ENCODE data around the gene CFAP58.
A peak's percentile ranks its signal among the peaks of the same experiment; 100 is the strongest.

CFAP58 gene

GRCh38 chr10:104322416-104322782 is 31.2 kb upstream of the CFAP58 start:
- DNase-seq (ENCODE audit: low read depth in 2 of 2, low spot score in 1 of 2), result no peak

GRCh38 chr10:104323085-104323484 is 30.5 kb upstream of the CFAP58 start:
- DNase-seq (ENCODE audit: low read depth in 2 of 2, low spot score in 1 of 2), result no peak

- no peak for DNase-seq (ENCODE audit: low read depth in 2 of 2, low spot score in 1 of 2)
Observed at GRCh38 chr10:104323760-104324201, 29.9 kb upstream of the CFAP58 start.

- no peak for DNase-seq (ENCODE audit: low read depth in 2 of 2, low spot score in 1 of 2)
Observed at GRCh38 chr10:104324221-104324686, 29.4 kb upstream of the CFAP58 start.

- DNase-seq (ENCODE audit: low read depth in 2 of 2, low spot score in 1 of 2), result no peak
Observed at GRCh38 chr10:104324931-104325330, 28.7 kb upstream of the CFAP58 start.

- no peak for DNase-seq (ENCODE audit: low read depth in 2 of 2, low spot score in 1 of 2)
Observed at GRCh38 chr10:104325436-104326435, 27.9 kb upstream of the CFAP58 start.

GRCh38 chr10:104326991-104327610 is 26.5 kb upstream of the CFAP58 start:
- no peak for DNase-seq (ENCODE audit: low read depth in 2 of 2, low spot score in 1 of 2)

- DNase-seq (ENCODE audit: low read depth in 2 of 2, low spot score in 1 of 2), result no peak
Observed at GRCh38 chr10:104327745-104328645, 25.6 kb upstream of the CFAP58 start.

- no peak for DNase-seq (ENCODE audit: low read depth in 2 of 2, low spot score in 1 of 2)
Observed at GRCh38 chr10:104328646-104328895, 25.1 kb upstream of the CFAP58 start.

GRCh38 chr10:104328896-104329710 is 24.5 kb upstream of the CFAP58 start:
- DNase-seq (ENCODE audit: low read depth in 2 of 2, low spot score in 1 of 2), result peak; percentile 35 to 45

GRCh38 chr10:104329735-104330134 is 23.9 kb upstream of the CFAP58 start:
- no peak for DNase-seq (ENCODE audit: low read depth in 2 of 2, low spot score in 1 of 2)

GRCh38 chr10:104330168-104331110 is 23.2 kb upstream of the CFAP58 start:
- no peak for DNase-seq (ENCODE audit: low read depth in 2 of 2, low spot score in 1 of 2)

GRCh38 chr10:104331208-104331838 is 22.3 kb upstream of the CFAP58 start:
- no peak for DNase-seq (ENCODE audit: low read depth in 2 of 2, low spot score in 1 of 2)

- no peak for DNase-seq (ENCODE audit: low read depth in 2 of 2, low spot score in 1 of 2)
Observed at GRCh38 chr10:104332243-104333031, 21.2 kb upstream of the CFAP58 start.

- peak; percentile 51 to 52 for DNase-seq (ENCODE audit: low read depth in 2 of 2, low spot score in 1 of 2)
Observed at GRCh38 chr10:104333032-104333727, 20.5 kb upstream of the CFAP58 start.

GRCh38 chr10:104333728-104334373 is 19.8 kb upstream of the CFAP58 start:
- DNase-seq (ENCODE audit: low read depth in 2 of 2, low spot score in 1 of 2), result no peak

- DNase-seq (ENCODE audit: low read depth in 2 of 2, low spot score in 1 of 2), result no peak
Observed at GRCh38 chr10:104334561-104334960, 19.1 kb upstream of the CFAP58 start.
